Stimulated activated CD8-positive, alpha-beta memory T cell treated with anti-CD3 and anti-CD28 coated beads, Interleukin-15, amount 100 ng/mL, for 1 hour (primary cell): ENCODE measurements around the gene ANO1.

ENCODE experiments used
- DNase-seq: peaks from one replicate; pipeline ENCODE4 v3.0.0-alpha.2; 2020; ENCODE audit warnings: low read depth

Gene ANO1

DNA sequence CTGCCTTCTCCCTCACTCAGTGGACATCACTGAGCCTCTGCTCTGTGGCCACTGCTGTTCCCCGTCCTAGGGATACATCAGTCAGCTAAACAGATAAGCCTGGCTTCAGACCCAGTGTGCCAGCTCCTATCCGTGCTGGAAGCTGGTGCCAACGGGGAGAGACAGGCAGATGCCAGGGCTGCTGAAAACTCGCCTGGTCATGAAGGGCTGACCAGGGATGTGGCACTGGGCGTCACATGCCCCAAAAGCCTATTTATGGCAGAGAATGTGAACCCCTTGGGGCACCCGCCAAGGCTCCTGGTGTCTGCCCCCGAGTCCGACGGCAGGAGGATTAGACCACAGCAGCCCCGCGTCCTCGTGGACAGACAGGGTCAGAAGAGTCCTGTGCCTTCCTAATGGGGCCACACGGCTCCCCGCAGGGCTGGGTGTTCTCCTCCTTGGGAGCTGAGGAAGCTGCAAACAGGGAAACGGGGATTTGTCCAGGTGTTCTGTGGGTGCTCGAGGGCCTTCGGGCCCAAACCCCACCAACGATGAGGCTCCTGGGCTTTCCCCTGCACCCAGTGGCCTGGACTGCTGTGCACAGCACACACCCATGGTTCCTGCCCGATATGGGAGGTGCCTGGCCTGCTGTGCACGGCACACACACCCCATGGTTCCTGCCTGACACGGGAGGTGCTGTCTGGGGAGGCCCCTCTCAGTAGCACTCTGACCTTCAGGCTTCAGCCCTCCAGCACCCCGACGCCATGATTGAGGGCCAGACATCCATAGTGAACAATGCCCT lies 19.9 kb downstream of the ANO1 start:
- DNase-seq, result no peak

DNA sequence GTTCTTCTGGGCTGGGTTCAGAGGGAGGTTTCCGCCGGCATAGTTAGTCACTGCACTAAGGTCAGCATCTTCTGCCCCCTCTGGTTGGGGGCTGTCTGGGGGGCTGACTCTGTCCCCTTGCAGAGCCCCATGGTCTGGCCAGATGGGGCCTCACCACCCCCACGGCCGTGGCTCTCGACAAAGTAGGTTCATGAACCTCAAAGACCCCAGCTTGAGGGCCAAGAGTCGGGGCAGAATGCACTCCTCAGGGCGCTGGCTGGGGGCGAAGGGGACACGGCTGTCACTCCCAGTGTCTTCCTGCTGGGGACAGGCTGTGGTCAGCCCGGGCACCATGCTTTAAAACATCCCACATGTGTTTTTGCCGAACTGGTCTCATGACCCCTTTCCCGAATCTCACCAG lies 20.8 kb downstream of the ANO1 start:
- DNase-seq, result no peak

DNA sequence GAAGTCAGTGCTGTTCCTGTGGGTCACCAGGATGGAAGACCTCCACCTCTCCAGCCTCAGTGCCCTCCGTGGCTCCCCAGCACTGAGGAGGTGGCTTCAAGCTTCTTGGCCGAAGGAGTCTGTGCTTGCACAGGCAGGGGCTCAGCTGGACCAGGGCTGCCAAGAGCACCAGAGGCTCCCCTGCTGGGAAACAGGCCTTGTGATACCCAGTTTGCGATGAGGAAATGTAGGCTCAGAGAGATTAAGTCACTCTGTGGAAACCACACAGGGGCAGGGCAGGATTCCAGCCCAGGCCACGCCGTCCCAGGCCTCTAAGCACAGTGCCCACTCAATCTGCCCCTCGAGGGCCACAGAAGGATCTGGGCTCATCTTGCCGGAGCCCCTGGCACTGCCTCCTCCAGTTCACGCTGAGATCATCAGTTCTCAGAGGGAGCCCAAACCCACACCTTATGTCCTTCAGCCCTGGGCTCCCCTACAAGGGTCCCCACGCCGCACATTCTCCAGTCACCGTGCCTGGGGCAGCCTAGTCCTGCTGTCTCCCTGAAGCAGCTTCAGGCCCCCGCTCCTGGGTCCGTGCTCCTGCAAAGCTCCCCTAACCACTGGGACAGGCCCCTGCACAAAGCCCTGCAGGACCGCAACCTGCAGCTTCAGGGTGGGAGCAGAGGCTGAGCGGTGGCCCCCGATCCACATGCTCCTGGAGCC lies 21.6 kb downstream of the ANO1 start:
- DNase-seq, result no peak

DNA sequence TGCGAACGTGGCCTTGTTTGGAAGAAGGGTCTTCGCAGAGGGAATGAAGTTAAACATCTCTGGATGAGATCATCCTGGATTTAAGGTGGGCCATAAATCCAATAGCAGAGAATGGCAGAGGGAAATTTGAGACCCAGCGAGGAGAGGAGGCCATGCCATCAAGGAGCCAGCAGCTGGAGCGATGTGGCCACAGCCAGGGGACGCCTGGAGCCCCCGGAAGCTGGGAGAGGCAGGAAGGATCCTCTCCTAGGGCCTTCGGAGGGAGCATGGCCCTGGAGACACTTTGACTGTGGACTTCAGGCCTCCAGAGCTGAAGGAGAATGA lies 22.1 kb downstream of the ANO1 start:
- no peak for DNase-seq

DNA sequence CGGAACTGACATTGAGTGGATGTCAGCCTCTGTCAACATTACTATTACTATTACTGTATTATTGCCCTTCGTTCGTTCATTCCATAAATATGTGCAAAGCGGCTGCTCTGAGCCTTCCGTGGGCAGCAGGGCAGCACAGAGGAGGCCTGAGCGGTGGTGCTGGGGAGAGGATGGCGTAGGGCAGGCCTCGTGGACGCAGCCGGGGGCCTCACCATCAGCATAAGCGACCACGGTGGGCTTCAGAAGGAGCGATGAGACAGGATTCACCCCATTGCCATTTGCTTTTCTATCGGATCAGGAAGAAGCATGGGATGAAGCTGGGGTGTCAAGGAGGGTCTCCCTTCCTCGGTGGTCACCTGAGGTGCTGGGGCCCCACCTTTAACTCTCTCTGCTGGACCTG lies 22.7 kb downstream of the ANO1 start:
- DNase-seq, result no peak

DNA sequence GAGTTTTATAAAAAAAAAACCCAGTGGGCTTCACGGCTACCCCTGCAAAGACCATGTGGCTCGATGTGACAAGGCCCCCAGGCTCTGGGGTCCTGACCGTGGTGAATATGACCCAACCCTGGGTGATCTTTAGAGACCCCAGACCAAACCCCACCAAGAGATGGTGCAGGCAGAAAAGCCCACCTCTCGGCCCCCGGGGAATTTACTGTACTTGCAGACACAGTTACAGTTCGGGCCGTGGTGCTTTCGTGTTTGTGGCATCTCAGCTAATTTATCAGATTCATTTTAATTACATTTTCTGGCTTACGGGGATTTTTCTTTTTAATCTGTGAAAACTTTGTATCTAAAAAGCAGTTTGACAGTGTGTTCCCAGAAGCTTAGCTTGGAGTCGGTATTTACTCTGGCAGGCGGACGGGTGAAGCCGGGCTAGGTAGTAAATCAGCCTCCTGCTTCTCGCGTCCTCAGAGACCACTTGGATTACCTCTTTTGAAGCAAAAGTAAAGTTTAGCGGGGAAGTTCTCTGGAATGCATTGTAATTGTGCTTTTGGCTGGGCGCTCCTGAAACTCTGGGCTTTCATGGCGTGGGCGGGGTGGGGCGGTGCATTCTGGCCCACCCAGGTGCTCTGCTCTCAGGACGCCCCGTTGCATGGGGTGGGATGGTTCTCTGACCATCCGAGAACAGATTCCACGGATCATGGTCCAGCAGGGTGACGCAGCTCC lies 25.3 kb downstream of the ANO1 start:
- DNase-seq, result no peak

DNA sequence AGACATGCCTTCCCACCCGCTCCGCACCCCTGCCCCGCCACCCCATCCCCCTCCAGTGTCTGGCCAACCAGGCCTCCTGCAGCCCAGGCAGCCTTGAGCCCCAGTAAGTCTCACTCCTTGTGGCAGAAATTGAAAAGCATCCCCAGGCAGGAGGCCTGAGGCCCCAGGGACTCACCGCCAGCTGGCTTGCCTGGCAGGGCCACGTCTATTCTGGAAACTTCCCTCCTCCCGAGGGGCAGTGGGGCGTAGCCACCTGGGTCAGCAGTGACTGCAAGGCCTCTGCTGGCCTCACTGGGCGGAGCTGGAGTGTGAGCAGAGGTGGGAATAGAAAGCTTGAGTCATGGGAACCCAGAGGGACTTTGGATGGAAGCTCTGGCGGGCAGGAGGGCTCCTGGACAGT lies 26.3 kb downstream of the ANO1 start:
- DNase-seq, result no peak

DNA sequence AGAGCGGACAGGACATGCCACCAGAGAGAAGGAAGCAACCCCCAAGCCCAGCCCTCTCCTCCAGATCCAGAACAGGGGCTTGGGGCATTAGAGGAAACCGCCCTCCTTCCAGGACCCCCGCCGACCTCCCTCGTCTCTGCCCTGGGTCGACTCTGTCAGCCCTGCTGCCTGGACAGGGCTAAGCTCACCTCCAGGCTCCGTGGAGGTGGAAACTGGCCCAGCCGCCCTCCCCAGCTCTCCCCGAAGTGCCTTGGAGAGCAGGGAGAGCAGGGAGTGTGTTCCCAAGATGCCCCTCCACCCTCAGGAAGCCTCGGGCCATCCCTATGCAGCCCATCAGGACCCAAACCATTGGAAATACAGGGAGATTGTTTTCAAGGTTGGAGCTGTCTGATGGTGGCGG lies 26.8 kb downstream of the ANO1 start:
- no peak for DNase-seq

DNA sequence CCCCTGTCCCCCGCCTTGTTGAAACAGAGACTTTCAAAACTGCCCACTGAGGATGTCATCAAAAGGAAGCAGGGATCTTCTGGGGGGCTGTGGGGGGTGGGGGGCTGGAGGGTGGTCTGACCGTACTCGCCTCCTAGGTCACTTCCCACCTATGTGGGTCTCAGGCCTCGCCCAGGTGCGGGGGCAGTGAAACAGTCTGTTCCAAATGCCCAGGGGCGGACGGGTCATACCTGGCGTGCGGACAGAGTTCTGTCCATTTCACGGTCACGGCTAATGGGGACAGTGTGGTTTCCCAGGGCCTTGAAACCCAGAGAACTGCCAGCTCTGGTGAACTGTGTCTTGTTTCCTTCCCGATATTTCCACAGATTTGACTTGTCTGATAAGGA lies 27.2 kb downstream of the ANO1 start:
- DNase-seq, result no peak

DNA sequence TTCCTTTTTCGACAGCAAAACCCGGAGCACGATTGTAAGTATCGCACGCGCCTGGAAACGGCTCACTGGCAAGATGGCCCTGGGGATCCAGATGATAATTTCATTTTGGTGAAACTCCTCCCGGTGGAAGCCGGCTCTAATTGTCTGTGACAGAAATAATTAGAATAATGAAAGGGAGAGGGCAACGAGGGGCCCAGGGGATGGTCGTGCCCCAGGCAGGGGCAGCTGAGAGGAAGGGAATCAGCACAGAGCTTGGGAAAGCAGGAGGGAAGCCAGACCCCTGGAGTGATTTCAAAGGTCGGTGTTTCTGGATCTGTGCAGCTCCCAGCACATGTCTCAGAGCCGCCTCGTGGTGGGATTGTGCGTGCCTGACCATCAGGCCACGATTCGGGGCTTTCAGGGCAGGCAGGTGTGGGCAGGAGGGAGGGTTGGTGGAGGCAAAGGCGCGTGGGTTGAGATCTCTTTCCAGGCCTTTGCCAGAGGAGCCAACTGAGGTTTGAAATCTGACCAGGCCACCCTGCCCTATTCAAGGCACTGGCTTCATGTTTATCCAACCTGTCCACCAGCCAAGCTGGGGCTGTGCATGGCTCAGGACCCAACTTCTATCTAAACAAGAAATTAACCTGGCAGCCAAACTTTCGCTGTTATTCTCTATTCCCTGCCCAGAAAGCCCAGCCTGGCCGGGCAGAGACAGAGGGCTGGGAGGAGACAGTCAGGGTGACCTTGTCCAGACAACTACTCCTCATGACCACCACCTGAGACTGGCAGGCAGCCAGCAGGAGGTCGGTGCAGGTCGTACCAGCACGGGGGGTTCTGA lies 27.8 kb downstream of the ANO1 start:
- DNase-seq, result no peak

DNA sequence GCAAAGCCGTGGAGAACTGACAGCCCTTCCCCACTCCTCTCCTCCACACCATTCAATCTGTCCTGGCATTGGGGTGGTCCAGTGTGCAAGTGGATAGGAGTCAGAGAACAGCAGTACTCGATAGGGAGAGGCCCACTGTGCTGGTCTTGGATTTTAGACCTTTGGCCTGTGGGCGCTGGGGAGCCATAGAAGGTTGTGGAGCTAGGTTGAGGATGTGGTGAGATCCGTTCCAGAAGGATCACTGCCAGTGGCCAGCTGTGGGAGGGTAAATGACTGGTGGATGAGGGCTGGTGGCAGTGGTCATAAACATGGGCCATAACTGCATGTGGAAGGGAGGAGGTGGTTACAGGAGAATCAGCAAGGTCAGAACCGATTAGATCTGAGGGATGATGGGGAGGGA lies 28.6 kb downstream of the ANO1 start:
- no peak for DNase-seq

DNA sequence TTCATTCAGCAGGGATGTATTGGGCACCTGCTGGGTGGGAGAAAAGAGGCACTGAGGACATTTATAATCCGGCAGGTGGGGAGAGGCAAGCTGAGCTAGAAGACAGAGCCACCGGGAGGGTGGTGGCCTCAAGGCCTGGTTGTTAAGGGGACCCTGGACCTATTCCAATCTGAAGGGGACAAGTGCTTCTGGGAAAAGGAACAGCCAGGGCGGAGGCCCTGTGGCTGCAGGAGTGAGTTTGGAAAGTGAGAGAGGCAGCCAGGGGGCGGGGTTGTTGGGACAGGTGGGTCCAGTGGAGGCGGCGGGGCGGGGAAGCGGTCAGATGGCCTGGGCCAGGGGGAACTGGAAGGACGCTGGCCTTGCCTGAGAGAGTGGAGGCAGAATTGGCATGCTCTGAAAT lies 29.1 kb downstream of the ANO1 start:
- DNase-seq, result no peak

DNA sequence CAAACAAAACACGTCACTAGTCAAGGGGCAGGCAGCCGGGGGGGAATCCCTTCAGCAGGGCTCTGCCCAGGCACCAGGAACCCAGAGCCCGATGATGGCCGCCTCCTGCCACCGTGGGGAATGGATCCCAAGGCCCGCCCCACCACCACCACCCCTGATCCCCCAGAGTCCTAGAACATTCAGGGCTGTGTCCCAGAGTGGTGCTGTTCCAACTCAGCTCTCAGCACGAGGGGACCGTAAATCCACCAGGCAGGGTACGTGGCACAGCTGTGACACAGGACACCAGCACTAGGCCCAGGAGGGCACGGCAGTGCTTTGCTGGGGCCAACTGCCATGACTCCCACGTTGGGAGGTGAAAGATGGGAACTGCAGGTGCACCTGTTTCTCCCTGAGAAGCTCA lies 29.6 kb downstream of the ANO1 start:
- no peak for DNase-seq

DNA sequence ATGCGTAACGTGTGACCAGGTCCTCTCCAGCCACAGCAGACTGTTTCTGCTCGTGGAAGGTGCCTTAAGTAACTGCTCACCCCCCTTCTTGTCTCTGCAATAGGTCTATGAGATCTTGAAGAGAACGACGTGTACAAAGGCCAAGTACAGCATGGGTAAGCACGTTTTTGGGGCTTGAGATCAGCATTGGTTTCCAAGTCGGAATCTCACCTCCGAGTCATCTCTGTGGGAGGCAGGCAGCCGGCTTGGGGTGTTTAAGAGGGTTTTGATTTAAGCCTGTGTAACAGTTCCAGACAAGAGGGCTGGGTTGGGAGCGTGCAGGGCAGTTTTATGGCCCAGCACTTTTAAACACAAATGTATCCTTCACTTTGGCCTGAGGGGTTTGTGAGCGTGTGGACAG lies 30.1 kb downstream of the ANO1 start:
- no peak for DNase-seq

DNA sequence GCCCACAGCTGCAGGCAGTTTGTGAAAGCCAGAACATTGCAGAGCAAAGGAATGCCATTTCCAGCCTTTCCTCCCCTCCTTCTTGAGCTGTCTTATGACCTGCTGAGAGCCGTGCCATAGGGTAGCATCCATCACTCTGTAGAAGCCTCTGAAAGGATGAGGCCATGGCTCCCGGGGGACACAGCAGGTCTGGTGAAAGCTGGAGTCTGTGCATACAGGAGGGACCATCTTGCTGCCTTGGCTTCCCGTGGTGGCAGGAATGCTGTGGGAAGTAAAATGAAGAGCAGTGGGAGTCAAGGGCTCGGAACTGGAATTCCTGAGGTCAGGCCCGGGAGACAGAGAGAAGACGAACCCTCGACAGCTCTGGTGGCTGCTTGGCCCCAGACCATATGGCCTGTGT lies 30.9 kb downstream of the ANO1 start:
- DNase-seq, result no peak

DNA sequence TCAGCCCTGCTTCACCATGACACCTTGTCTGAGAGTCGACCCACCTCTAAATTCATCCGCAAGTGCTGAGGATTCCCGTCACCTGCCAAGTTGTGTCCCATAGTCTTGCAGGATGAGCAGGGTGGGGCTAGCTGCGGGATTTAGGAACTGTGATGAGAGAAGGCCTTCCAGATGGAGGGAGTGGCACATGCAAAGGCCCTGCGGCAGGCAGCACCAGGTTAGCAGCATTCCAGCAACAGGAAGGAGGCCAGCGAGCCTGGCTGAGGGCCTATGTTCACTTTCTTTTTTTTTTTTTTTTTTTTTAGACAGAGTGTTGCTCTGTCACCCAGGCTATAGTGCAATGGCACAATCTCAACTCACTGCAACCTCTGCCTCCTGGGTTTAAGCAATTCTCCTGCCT lies 31.8 kb downstream of the ANO1 start:
- no peak for DNase-seq

DNA sequence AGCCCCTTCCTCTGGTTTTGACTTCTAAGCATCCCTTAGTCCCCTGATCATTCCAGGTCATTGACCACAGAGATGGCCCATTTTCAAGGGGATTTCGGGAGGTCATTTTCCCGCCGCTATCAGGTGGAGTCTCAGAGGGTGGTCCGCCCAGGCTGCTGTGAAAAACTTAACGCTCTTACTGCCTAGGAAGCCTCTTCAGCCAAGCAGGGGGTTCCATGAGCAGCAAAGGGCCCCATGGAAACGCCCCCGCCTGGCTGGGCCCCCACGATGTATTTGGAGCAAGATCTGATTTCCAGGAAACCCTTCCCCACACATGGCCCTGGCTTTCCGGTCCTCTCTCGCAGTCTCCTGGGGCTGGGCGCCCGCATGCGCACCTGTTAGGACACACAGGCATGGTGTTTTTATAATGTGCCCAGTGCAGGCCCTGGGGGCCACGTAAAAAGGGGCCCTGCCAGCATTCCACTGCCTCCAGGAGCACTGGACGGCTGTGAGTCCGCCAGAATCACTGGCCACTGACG lies 32.5 kb downstream of the ANO1 start:
- DNase-seq, result no peak

DNA sequence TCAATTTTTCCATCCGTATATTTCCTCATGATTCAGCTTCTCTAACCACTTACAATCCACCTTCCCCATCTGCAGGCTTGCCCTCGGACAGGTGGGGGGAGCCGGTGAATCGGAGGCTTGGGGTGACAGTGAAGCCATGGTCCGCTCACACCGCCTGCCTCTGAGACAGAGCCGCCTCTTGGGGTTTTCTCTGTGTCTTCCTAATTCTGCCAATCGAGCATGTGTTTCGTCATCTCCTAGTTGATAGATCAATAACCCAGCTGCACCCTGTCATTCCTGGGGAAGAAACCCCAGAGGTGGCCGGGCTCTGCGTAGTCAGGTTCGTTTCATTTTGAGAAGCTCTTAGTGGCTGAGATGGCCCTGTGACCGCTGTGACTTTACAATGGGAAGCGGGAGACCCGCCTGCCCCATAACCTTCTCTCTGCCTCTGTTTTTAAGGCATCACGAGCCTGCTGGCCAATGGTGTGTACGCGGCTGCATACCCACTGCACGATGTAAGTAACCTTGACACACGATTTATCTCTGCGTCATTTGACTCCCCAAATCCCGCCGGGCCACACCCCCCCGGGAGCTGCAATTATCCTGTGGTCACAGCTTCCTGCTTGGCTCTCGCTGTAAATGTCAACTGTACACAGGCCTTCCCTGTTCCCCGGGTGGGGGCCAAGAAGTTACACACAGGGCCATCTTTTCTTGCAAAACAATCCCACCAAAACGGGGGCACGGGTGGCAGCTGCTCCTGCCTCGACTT lies 33.3 kb downstream of the ANO1 start:
- no peak for DNase-seq

DNA sequence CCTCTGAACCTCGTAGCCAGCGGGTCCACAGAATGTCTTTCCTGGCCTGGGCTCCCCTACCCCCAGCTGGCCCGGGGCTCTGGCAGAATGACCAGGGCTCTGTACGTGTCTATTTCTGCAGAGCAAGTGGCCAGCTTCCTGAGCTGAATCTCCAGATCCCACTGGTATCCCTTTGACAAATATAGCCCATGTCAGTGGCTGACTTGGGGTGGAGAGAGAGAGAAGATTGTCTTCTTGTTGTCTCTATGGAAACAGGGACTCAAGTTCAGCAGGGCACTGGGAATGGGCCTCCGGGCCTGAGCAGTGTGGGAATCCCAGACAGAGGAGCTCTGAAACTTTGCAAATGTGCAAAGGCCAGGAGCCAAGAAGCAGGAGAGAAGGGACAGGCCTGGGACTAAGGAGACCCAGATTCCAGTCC lies 33.9 kb downstream of the ANO1 start:
- DNase-seq, result no peak

DNA sequence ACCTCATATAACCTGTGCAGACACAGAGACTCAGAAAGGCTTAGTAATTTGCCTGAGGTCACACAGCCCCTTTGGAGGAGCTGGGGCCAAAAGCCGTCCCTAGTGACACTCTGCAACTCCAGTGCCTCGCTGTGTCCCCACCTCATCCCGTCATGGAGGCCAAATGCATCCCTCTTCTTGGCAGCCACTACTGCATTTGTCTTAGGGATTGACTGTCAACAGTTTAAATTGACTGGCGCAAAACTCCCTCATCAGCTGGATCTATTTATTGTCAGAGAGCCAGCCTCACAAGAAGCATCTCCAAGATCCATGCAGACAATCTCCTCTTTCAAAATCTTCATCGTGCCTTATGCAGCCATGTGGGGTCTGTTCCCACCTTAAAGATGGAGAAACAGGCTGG lies 35.7 kb downstream of the ANO1 start:
- DNase-seq, result no peak

DNA sequence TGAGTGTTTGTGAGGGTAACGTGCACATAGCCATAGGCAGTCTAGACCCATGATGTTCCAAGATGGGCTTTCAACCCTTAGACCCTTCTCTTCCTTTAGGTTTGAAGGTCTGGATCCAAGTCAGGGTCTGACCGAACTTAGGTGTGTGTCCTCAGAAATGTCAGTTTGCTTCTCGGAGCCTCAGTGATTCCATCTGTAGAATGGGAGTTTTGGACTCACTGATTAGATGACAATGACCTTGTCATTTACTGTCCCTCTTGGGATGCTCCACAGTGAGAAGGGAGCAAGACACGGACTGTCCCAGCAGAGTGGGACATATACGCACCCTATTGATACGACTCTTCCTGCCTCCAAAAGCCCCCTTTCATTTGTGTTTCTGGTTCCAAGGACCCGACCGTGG lies 37.7 kb downstream of the ANO1 start:
- DNase-seq, result no peak
